Esophagus squamous epithelium (tissue), 4 donors: ENCODE data around the gene PDAP1.

Experiments
- CTCF ChIP-seq, 6 experiments: fragments of 450-650 bp in 4 of 6; fragments of 200-600 bp in 2 of 6; sonication (generic) in 2 of 6; IDR thresholded peaks; one replicate each; pipeline ENCODE4 v1.5.1; 2016 to 2019; ENCODE audit warnings: antibody characterized with exemption in 6 of 6, mild to moderate bottlenecking in 4 of 6, moderate library complexity in 4 of 6
- POLR2A ChIP-seq, 4 donors: fragments of 450-650 bp; IDR thresholded peaks; one replicate each; pipeline ENCODE4 v1.6.1; 2017; ENCODE audit warnings: antibody characterized with exemption in 4 of 4, mild to moderate bottlenecking in 4 of 4, moderate library complexity in 3 of 4

- no peak for TF ChIP-seq POLR2A (IDR thresholded peaks at IDR 0.05)
- TF ChIP-seq CTCF (IDR thresholded peaks at IDR 0.05): no peak
Measured at GRCh38 chr7:99373091-99374066, 35.0 kb downstream of the PDAP1 start.
